HS-27A (cell line): ENCODE results near the gene GCH1.
"Not testable (repeated sequence)": the region's sequence is repeated elsewhere in the genome, so short reads cannot be mapped to it uniquely, and the experiment has no call there.

Source experiments
- DNase-seq: peaks from one replicate; pipeline ENCODE4 v3.0.0-alpha.2; 2012; ENCODE audit warnings: low read depth, missing footprints

GCH1 gene

GRCh38 chr14:54818201-54819133 lies 84.2 kb downstream of the GCH1 start:
- peak; percentile 33 for DNase-seq

- DNase-seq: no peak
These were observed 85.1 kb downstream of the GCH1 start for GRCh38 chr14:54817506-54817905.

DNA sequence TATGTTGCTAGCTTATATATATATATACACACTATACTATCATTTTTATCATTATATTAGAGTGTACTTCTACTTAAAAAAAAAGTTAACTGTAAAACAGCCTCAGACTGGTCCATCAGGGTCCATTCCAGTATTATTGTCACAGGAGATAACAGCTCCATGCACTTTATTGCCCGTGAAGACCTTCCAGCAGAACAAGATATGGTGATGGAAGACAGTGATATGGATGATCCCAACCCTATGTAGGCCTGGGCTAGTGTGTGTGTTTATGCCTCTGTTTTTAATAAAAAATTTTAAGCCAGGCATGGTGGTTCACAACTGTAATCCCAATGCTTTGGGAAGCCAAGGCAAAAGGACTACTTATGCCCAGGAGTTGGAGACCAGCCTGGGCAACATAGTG lies 86.2 kb downstream of the GCH1 start:
- DNase-seq: no peak

DNA sequence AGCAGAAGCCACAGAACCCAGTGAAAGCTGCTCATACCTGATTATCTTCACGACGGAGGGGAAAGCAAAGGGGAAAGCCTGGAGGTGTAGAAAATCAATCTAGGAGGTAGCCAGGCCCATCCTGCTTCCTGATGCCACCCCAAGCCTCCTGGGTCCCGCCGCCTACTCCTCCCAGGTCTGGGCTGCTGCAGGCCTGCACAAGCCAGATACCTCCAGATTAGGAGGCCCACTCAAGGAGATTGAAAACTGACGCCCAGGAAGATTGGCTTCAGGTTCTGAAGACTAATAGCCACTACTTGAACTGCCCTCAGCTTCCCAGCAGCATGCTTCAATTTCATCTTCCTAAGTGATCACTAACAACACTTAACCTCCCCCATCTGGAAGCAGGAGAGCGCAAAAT lies 87.1 kb downstream of the GCH1 start:
- DNase-seq: no peak

GRCh38 chr14:54815016-54815415 lies 87.6 kb downstream of the GCH1 start:
- no peak for DNase-seq

DNA sequence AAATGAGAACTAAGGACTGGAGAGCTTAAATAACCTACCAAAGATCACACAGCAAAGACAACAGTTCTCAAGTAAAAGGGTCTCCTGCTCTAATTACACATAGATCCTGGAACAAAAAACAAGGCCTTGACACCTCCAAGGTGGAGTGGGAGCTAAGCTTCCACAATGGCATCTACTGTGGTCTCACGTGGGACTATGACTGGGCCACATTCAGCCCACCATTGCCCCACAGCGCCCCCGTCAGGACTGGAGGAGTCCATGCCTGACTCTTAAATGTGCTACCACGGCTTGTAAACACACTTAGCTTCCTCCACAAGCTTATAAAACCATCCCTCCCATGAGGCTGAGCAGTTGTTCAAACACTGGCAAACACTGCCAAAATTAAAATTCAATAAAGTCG lies 88.5 kb downstream of the GCH1 start:
- no peak for DNase-seq

GRCh38 chr14:54813081-54813480 lies 89.5 kb downstream of the GCH1 start:
- DNase-seq: no peak

DNA sequence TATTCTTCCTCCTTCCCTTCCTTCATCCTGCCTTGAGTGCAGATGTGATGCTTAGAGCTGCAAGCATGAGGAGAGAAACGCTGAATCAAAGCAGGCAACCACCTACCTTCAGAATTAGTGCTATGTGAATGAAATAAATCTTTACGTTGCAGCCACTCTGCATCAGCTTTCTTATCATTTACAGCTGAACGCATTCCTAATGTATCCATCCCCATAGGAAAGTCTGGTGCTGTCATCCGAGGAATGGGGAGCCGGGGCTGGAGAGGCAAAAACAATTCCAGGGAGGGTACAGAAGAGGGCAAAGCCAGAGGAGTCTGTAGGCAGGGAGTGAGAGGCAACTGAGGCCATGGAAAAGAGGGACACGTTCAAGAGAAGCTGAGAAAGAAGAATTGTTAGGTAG lies 90.0 kb downstream of the GCH1 start:
- DNase-seq: no peak

DNA sequence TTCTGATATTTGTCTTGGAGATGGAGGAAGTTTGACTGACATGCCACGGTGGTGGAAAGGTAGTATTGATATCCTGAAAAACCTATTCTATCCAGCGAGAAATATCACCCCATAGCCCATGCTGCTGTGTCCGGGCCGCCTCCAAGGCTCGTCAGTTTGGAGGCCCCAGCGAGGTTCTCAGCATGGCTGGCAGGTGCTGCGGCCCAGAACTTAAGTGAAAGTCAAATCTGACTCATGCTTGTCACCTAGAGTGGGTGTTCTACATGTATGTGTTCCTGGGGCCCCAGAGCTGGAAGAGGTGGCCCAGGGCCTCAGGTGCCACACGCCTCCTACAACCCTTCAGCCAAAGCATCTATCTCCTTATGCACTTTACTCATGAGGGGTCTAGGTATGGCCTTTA lies 92.9 kb downstream of the GCH1 start:
- DNase-seq: no peak

DNA sequence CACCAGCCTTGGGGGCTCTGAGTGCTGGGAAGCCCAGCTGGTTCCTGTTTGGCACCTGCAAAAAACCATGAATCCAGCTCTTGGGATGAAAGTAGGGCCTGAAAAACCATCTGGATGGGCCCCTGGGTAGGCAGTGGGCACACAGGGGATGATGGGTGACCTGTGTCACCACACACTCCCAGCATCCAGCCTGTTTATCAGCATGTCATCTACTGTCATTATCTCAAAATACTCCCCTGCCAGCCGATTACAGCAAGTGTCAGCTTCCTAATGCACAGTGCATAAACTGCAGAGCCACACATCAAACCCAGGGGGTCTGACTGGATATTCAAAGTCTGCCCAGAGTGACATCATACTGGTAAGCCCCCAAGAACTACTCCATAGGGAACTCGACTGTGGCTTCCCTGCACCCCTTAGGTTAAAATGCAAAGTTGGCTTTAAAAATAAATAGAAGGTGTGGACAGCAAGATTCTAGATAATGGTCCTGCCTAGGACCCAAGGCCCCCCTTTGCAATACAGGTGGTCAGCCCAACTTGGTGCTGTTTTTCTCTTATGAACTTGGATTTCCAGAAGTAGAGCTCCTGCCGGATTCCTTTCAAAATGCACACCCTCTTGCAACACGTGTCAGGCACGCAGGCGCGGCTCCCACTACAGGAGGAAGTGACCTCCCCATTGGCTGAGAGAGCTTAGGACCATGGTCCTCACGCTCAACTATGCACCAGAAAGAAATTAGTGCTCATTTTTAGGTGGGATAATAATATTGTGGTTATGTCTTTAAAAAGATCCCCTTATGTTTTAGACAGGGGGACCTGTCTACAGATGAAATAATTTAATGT lies 94.1 kb downstream of the GCH1 start:
- no peak for DNase-seq

- no peak for DNase-seq
These were observed 94.7 kb downstream of the GCH1 start for GRCh38 chr14:54807881-54808280.

DNA sequence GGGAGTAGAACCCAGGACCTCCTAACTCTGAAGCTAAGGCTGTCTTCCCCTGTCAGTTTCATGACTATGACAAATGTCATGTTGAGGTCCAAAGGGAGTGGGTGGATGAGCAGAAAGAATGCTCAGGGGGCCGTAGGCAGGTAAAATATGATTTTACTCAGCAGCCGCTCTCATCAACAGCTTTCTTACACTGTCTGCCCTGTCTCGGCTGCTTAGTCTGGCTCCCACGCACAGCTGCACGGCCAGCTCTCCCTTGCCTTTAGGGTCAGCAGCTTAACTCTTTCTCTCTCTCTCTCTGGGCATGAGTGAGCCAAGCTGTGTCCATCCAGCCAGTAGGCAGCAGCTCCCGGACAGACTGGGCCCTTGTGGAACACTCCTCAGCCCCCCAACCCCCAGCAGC lies 95.2 kb downstream of the GCH1 start:
- no peak for DNase-seq

- no peak for DNase-seq
These were observed 96.0 kb downstream of the GCH1 start for GRCh38 chr14:54806616-54807015.

- DNase-seq: peak; percentile 70
These were observed 96.9 kb downstream of the GCH1 start for GRCh38 chr14:54805445-54806322.

- DNase-seq: no peak
These were observed 97.6 kb downstream of the GCH1 start for GRCh38 chr14:54805070-54805444.

GRCh38 chr14:54804538-54805041 lies 98.0 kb downstream of the GCH1 start:
- DNase-seq: no peak

DNA sequence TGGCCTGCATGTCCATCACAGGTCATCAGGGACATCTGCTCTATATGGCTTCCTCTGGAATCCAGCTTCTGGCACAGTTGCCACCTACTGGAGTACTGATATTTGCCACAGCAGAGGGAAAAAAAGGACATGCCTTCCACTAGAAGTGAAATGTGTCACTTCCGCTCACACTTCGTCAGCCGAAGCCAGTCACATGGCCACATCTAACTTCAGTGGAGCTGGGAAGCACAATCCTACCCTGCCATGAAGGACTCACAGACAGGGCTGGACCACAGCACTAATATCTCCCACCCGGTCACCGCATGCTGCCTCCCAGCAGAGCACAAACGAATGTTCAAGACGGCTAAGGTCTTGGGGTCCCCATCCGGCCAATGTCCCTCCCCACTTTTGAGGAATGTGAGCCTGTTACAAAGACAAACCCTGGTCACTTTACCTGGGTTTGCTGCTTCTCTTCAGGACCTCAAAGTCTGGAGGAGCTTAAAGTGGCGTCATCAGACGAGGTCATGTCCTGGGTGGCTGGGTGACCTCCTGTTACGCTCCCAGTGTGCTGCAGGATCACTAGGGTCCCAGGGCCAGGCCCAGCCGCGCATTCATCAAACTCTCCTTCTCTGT lies 98.6 kb downstream of the GCH1 start:
- no peak for DNase-seq

DNA sequence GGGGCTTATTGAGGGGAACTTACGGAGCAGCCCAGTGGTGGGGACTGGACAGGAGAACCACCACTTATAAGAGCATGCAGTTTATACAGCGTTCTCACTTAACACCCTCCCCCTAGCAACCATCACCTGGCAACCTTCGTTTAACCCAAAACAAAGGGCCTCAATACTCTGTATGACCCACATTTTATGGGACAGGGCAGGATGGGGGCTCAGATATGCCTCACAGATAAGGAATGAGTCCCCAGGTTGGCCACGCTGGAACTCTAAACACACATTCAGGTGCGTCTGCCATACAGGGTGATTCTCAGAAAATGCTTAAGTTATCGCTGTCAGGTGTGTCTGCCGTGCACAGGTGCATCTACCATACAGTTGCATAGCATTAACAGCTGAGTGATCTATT lies 99.2 kb downstream of the GCH1 start:
- DNase-seq: no peak

DNA sequence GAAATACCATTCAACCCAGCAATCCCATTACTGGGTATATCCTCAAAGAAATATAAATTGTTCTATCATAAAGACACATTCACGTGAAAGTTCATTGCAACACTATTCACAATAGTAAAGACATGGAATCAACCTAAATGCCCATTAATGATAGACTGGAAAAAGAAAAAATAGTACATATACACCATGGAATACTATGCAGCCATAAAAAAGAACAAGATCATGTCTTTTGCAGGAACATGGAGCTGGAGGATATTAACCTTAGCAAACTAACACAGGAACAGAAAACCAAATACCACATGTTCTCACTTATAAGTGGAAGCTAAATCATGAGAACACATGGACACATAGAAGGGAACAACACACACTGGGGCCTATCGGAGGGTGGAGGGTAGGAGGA lies 101.1 kb downstream of the GCH1 start:
- not testable (repeated sequence) for DNase-seq

GRCh38 chr14:54798465-54799124 lies 104.0 kb downstream of the GCH1 start:
- DNase-seq: no peak

DNA sequence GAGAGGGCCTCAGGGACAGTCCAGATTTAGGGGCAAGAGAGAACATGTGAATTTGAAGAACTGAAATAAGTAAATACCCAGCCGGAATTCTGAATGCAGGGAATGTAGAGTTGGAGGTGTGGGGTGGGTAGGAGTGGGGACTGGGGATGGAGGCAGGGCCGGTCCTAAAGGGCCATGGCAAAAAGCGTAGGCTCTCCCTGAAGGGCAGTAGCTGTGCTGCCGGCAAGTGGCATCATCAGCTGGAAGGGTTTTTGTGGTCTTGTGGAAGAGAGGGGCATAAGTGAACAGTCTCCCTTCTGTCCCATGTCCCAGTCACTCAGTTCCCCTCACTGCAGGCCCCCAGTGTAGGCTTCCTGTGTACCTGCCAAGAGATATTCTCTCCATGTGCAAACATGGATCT lies 104.6 kb downstream of the GCH1 start:
- DNase-seq: no peak
